H1 (cell line): Measurements from ENCODE around the gene MEDAG. TPM values are rescaled to one million over a fixed set of nuclear protein-coding genes. Genes with fewer than 3 reads are reported as not detected.

Source experiments
- BRCA1 ChIP-seq: IDR thresholded peaks from 2 replicates; pipeline ENCODE4 v1.6.1; 2012; ENCODE audit warnings: low read depth, low read length, improper control_type of control experiment
- KDM1A ChIP-seq: fragments of 200-600, 300-600 bp; sonication (generic); IDR thresholded peaks from 2 replicates; pipeline ENCODE4 v1.7.1; 2016; ENCODE audit warnings: mild to moderate bottlenecking, low read length, borderline replicate concordance
- POLR2AphosphoS5 ChIP-seq: IDR thresholded peaks from 2 replicates; pipeline ENCODE4 v1.6.1; 2011; ENCODE audit warnings: low read depth, low read length
- SUZ12 ChIP-seq: fragments of 200-600 bp; sonication (generic); IDR thresholded peaks from 2 replicates; pipeline ENCODE4 v1.6.1; 2012; ENCODE audit warnings: mild to moderate bottlenecking, inconsistent platforms, low read length, moderate library complexity, mixed read lengths
- polyA plus RNA-seq, 7 experiments: library from polyadenylated mRNA; depleted of rRNA in 3 of 7; stranded (reverse) in 5 of 7; unstranded in 2 of 7; fragments of >200 nt in 5 of 7; fragments of 200-250 nt in 2 of 7; gene quantifications; 1 replicate in 5 of 7; 2 replicates in 1 of 7; 4 replicates in 1 of 7; pipeline versions ENCODE4 v1.2.1 to v1.2.3, GENCODE V29; 2011 to 2013; ENCODE audit warnings: missing spikeins in 2 of 7, mixed read lengths in 2 of 7
- total RNA-seq: library from RNA; stranded (reverse); fragmentation: NEBNext Ultra II Directional; extraction: Animal tissue kit (Norgen Biotek cat#: 25700); gene quantifications from 2 replicates; pipeline ENCODE4 v1.2.1, GENCODE V29; 2021

Gene MEDAG
- total and polyA plus RNA-seq, 2 of the 8 experiments (the other 6 are each of a cell fraction or from before 2014, with no cell fraction given) = 2.1 to 3.1 TPM

DNA sequence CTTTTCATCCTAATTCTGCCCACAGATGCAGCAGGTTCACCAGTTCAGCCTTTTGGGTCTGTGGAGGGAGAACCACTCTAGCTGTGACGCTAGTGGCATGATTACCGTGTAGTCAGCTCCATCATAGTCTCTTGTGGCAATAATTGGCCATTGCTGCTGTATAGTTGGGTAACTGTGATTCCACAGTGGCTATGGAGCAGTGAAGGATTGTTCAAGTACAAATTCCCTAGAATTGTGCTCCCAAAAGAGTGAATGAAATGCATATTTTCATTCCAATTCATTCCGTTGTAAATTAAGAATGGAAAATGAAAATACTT, 27.2 kb downstream of the MEDAG start (continued):
- TF ChIP-seq BRCA1 (no peak), KDM1A (no peak), POLR2AphosphoS5 (no peak), SUZ12 (no peak)
